H9 (cell line): ENCODE data around the gene DCBLD1. TPM values are rescaled to one million over a fixed set of nuclear protein-coding genes. Genes with fewer than 3 reads are reported as not detected.

ENCODE experiments used
- DNase-seq: peaks from one replicate; pipeline ENCODE4 v3.0.0-alpha.2; 2017
- H2AFZ ChIP-seq: one replicate; pipeline ENCODE4 v1.6.1; 2013; ENCODE audit warnings: mild to moderate bottlenecking, low read length, control low read depth, moderate library complexity
- H2AK5ac ChIP-seq: 2 replicates; pipeline ENCODE4 v1.6.1; 2013; ENCODE audit warnings: low read length, control low read depth, mixed read lengths; ENCODE audit not compliant: insufficient read length
- H2BK120ac ChIP-seq: one replicate; pipeline ENCODE4 v1.6.1; 2013; ENCODE audit warnings: low read depth, mild to moderate bottlenecking, low read length, control low read depth, inconsistent platforms; ENCODE audit not compliant: poor library complexity, severe bottlenecking
- H2BK12ac ChIP-seq: 2 replicates; pipeline ENCODE4 v1.6.1; 2013; ENCODE audit warnings: low read length, control low read depth, mixed read lengths, low read depth; ENCODE audit not compliant: insufficient read length
- H2BK15ac ChIP-seq: 2 replicates; pipeline ENCODE4 v1.6.1; 2013; ENCODE audit warnings: low read depth, low read length, control low read depth
- H2BK20ac ChIP-seq: one replicate; pipeline ENCODE4 v1.6.1; 2013; ENCODE audit warnings: low read depth, mild to moderate bottlenecking, low read length, control low read depth, inconsistent platforms; ENCODE audit not compliant: poor library complexity, severe bottlenecking
- H2BK5ac ChIP-seq: 2 replicates; pipeline ENCODE4 v1.6.1; 2013; ENCODE audit warnings: low read length, control low read depth, mixed read lengths; ENCODE audit not compliant: insufficient read length
- H3K14ac ChIP-seq: 2 replicates; pipeline ENCODE4 v1.6.1; 2013; ENCODE audit warnings: low read length, control low read depth; ENCODE audit not compliant: insufficient read depth
- H3K18ac ChIP-seq: 2 replicates; pipeline ENCODE4 v1.6.1; 2013; ENCODE audit warnings: low read depth, mild to moderate bottlenecking, mixed read lengths, low read length, control low read depth; ENCODE audit not compliant: insufficient read length
- H3K23ac ChIP-seq: 2 replicates; pipeline ENCODE4 v1.6.1; 2013; ENCODE audit warnings: low read length, control low read depth, mixed read lengths, low read depth; ENCODE audit not compliant: insufficient read length
- H3K23me2 ChIP-seq: 2 replicates; pipeline ENCODE4 v1.6.1; 2013; ENCODE audit warnings: low read depth, mild to moderate bottlenecking, mixed read lengths, low read length, control low read depth; ENCODE audit not compliant: insufficient read length, poor library complexity, severe bottlenecking
- H3K27ac ChIP-seq: 2 replicates; pipeline ENCODE4 v1.5.1; 2013; ENCODE audit warnings: low read length, control low read depth, mixed read lengths, low read depth; ENCODE audit not compliant: insufficient read length
- H3K27me3 ChIP-seq: 2 replicates; pipeline ENCODE4 v1.6.1; 2013; ENCODE audit warnings: low read length, control low read depth, inconsistent platforms; ENCODE audit not compliant: insufficient read depth
- H3K4ac ChIP-seq: 2 replicates; pipeline ENCODE4 v1.6.1; 2013; ENCODE audit warnings: low read depth, mild to moderate bottlenecking, control low read depth, inconsistent platforms, low read length, moderate library complexity
- H3K4me1 ChIP-seq: 2 replicates; pipeline ENCODE4 v1.6.1; 2013; ENCODE audit warnings: low read length, control low read depth, inconsistent platforms; ENCODE audit not compliant: insufficient read depth
- H3K4me2 ChIP-seq: 2 replicates; pipeline ENCODE4 v1.6.1; 2013; ENCODE audit warnings: low read length, control low read depth, mixed read lengths; ENCODE audit not compliant: insufficient read length, insufficient read depth
- H3K56ac ChIP-seq: 2 replicates; pipeline ENCODE4 v1.6.1; 2013; ENCODE audit warnings: low read depth, mild to moderate bottlenecking, mixed read lengths, low read length, control low read depth; ENCODE audit not compliant: insufficient read length
- H3K79me1 ChIP-seq: 2 replicates; pipeline ENCODE4 v1.6.1; 2013; ENCODE audit warnings: low read depth, mild to moderate bottlenecking, moderate library complexity, low read length, control low read depth, inconsistent platforms; ENCODE audit not compliant: insufficient read depth, poor library complexity, severe bottlenecking
- H3K79me2 ChIP-seq: 2 replicates; pipeline ENCODE4 v1.6.1; 2013; ENCODE audit warnings: low read length, control low read depth, inconsistent platforms; ENCODE audit not compliant: insufficient read depth
- H3K9ac ChIP-seq: 2 replicates; pipeline ENCODE4 v1.6.1; 2013; ENCODE audit warnings: low read length, control low read depth, mixed read lengths; ENCODE audit not compliant: insufficient read length; ENCODE audit errors: extremely low read depth
- H3K9me3 ChIP-seq: one replicate; pipeline ENCODE4 v1.6.1; 2013; ENCODE audit warnings: low read depth, low read length, inconsistent platforms; ENCODE audit not compliant: control insufficient read depth
- H3T11ph ChIP-seq: one replicate; pipeline ENCODE4 v1.6.1; 2013; ENCODE audit warnings: mild to moderate bottlenecking, low read length, control low read depth, inconsistent platforms
- H4K20me1 ChIP-seq: one replicate; pipeline ENCODE4 v1.6.1; 2013; ENCODE audit not compliant: control insufficient read depth, insufficient read length, insufficient read depth
- H4K5ac ChIP-seq: 2 replicates; pipeline ENCODE4 v1.6.1; 2013; ENCODE audit warnings: low read depth, mild to moderate bottlenecking, mixed read lengths, low read length, control low read depth; ENCODE audit not compliant: insufficient read length
- H4K8ac ChIP-seq: replicated peaks from 2 replicates; pipeline ENCODE4 v1.6.1; 2013; ENCODE audit warnings: low read length, control low read depth, mixed read lengths, low read depth; ENCODE audit not compliant: insufficient read length
- H4K91ac ChIP-seq: 2 replicates; pipeline ENCODE4 v1.6.1; 2013; ENCODE audit warnings: low read depth, mild to moderate bottlenecking, moderate library complexity, mixed read lengths, low read length, control low read depth; ENCODE audit not compliant: insufficient read length
- H3K27ac Mint-ChIP-seq, 3 experiments: 2 replicates in 2 of 3; 3 replicates in 1 of 3; pipeline ENCODE4 v1.8.0; 2020 to 2021; ENCODE audit warnings: mixed read lengths in 3 of 3, mild to moderate bottlenecking in 1 of 3, moderate library complexity in 1 of 3
- H3K27me3 Mint-ChIP-seq: 2 replicates; pipeline ENCODE4 v1.8.0; 2021; ENCODE audit warnings: low read depth, mild to moderate bottlenecking, moderate library complexity, mixed read lengths
- H3K36me3 Mint-ChIP-seq, 3 experiments: 2 replicates in 2 of 3; 3 replicates in 1 of 3; pipeline ENCODE4 v1.8.0; 2020 to 2021; ENCODE audit warnings: low read depth in 3 of 3, mixed read lengths in 3 of 3; ENCODE audit not compliant: insufficient read depth in 1 of 3
- H3K4me1 Mint-ChIP-seq, 2 experiments: 2 replicates each; pipeline ENCODE4 v1.8.0; 2020; ENCODE audit warnings: mixed read lengths in 2 of 2
- H3K4me3 Mint-ChIP-seq, 2 experiments: 2 replicates in 1 of 2; 3 replicates in 1 of 2; pipeline ENCODE4 v1.8.0; 2020 to 2021; ENCODE audit warnings: mild to moderate bottlenecking in 2 of 2, mixed read lengths in 2 of 2, moderate library complexity in 1 of 2
- H3K9me3 Mint-ChIP-seq, 2 experiments: 2 replicates in 1 of 2; 3 replicates in 1 of 2; pipeline ENCODE4 v1.8.0; 2020; ENCODE audit warnings: mild to moderate bottlenecking in 2 of 2, mixed read lengths in 2 of 2, moderate library complexity in 1 of 2
- WGBS: extraction: QIAGEN DNeasy Blood & Tissue Kit; methylation state at CpG from one replicate; pipeline ENCODE4 v1.1.7; 2013; ENCODE audit warnings: missing lambda C conversion rate, low lambda C conversion rate, mixed read lengths; ENCODE audit not compliant: insufficient read length; ENCODE audit errors: extremely low coverage; 5-methylcytosine and 5-hydroxymethylcytosine counted together
- total RNA-seq: library from RNA; stranded (reverse); gene quantifications from 2 replicates; pipeline ENCODE4 v1.2.1, GENCODE V29; 2021
- TF ChIP-seq, protein P1 (sequence below): fragments of 200-600 bp; sonication (generic); conservative IDR thresholded peaks from 3 replicates; pipeline ENCODE4 v1.8.0; 2021; ENCODE audit warnings: antibody characterized with exemption, mild to moderate bottlenecking

The DCBLD1 gene
- total RNA-seq, 1 experiment from 2014 or later, result 10.1 TPM

DNA sequence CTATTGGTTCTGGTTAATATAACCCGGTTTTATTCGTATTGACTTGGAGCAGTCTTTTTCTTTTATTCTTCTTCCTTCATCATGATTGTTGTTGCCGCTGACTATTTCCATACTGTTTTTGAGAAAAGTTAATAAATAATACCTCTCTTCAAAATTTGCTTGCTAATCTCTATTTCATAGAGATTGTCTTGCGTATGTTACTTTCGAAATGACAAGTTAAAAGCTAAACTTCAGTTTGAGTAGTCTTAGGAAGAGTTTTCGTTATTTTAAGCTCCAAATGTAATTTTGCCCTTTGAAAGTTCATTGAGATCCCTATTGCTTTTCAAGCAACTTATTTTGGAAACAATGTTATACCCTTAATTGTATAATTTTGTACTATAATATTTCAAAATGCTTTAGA is 36.4 kb downstream of the DCBLD1 start:
- Histone ChIP-seq H2AK5ac (no peak overlapping the region), H2AFZ (no peak overlapping the region), H3K23me2 (no peaks in the 10 kb centered on the region), H3K27ac (no peak overlapping the region), H3K23ac (no peak overlapping the region), H3T11ph (no peak overlapping the region), H3K18ac (no peak overlapping the region), H2BK20ac (no peak overlapping the region), H3K9ac (no peak overlapping the region), H2BK15ac (no peak overlapping the region), H3K4ac (no peak overlapping the region), H3K4me1 (no peaks in the 10 kb centered on the region), H2BK12ac (no peak overlapping the region), H2BK5ac (no peak overlapping the region), H2BK120ac (no peak overlapping the region), H4K8ac (no peak overlapping the region), H3K79me2 (no peaks in the 10 kb centered on the region), H4K5ac (no peak overlapping the region), H4K91ac (no peak overlapping the region), H3K14ac (no peak overlapping the region), H3K9me3 (no peaks in the 10 kb centered on the region), H4K20me1 (no peaks in the 10 kb centered on the region), H3K4me2 (no peak overlapping the region), H3K56ac (no peak overlapping the region), H3K79me1 (no peaks in the 10 kb centered on the region), H3K27me3 (no peaks in the 10 kb centered on the region)
- Mint-ChIP-seq H3K9me3 (peaks cover 0 to 3% of the 10 kb centered on the region in 2 experiments; a peak in 1 of 5 replicates), H3K4me1 (peaks cover 9 to 12% of the 10 kb centered on the region in 2 experiments; a peak in 3 of 4 replicates), H3K36me3 (peaks cover 8 to 14% (median 13%) of the 10 kb centered on the region in 3 experiments; a peak in 6 of 7 replicates), H3K27me3 (peaks cover 2% of the 10 kb centered on the region; the same call in 1 of the 2 replicates), H3K27ac (no peak overlapping the region), H3K4me3 (no peak overlapping the region)
- no CpG with 5 or more reads among the region's 6 CpGs for WGBS
- TF ChIP-seq, protein P1, sequence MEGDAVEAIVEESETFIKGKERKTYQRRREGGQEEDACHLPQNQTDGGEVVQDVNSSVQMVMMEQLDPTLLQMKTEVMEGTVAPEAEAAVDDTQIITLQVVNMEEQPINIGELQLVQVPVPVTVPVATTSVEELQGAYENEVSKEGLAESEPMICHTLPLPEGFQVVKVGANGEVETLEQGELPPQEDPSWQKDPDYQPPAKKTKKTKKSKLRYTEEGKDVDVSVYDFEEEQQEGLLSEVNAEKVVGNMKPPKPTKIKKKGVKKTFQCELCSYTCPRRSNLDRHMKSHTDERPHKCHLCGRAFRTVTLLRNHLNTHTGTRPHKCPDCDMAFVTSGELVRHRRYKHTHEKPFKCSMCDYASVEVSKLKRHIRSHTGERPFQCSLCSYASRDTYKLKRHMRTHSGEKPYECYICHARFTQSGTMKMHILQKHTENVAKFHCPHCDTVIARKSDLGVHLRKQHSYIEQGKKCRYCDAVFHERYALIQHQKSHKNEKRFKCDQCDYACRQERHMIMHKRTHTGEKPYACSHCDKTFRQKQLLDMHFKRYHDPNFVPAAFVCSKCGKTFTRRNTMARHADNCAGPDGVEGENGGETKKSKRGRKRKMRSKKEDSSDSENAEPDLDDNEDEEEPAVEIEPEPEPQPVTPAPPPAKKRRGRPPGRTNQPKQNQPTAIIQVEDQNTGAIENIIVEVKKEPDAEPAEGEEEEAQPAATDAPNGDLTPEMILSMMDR, result no peak
- DNase-seq, result no peak
